Measurements from ENCODE around the gene DSCAML1.

- TF ChIP-seq BHLHE40 (IDR thresholded peaks at IDR 0.05; ENCODE audit: borderline replicate concordance) (no peak), FOXM1 (IDR thresholded peaks at IDR 0.05; ENCODE audit: borderline replicate concordance) (no peak), SP1 (IDR thresholded peaks at IDR 0.05) (no peak), TARDBP (IDR thresholded peaks at IDR 0.05) (no peak)
These were observed 352.8 kb downstream of the DSCAML1 start for GRCh38 chr11:117444256-117444655.
